Measurements from ENCODE around the gene TEK.

Gene TEK

GRCh38 chr9:27248702-27249101 lies 139.7 kb downstream of the TEK start:
- FAIRE-seq: no peak

DNA sequence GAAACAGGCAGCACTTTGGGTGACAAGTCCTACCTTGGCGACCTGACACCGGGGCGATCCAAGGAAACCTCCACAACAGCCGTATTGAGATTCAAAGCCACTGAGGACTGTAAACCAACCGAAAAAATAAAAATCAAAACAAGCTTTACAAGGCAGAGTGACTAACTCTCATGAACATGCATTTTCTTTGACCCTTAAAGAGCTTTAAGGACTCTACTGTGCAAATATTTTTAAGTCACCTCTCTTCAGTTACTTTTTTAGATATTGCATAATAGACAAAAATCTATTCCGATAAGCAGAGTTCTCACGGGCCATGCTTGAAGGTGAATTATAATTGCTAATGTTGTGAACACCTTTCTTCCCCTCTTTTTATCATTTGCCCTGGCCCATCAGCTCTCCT lies 149.6 kb downstream of the TEK start:
- FAIRE-seq: no peak

GRCh38 chr9:27260789-27261516 lies 151.9 kb downstream of the TEK start:
- no peak for FAIRE-seq

DNA sequence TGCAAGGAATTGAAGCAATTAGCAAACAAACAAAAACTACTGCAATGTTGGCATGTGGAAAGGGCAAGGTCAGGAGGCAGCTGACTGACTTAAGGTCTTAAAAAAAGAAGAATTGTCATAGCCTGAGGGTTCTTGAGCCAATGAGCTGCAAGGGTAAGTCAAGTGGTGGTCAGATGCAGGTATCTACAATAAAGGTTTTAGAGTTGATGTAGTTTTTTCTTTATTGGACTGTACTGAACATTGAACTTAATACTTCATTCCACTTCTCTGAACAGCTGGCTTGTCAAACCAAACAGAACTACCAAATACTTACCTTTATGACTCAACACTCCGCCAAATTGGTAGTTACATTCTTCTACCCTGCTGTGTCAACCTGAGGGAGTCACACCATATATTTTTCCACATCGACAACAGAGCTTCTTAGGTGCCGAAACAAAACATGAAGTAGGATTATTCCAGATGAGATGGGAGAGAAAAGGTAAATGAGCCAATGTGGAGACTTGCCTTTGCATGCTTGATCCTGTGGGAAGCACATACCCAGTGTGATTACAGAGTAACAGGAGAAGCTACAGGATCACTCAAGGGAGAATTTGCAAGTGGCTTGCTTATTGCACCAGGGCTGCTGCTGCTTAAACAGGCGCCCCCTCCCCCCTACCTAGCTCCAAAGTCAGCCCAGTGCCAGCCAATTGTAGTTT lies 152.6 kb downstream of the TEK start:
- no peak for FAIRE-seq

GRCh38 chr9:27272103-27272502 lies 163.1 kb downstream of the TEK start:
- no peak for FAIRE-seq

- FAIRE-seq: no peak
Observed at GRCh38 chr9:27273186-27273585, 164.2 kb downstream of the TEK start.

DNA sequence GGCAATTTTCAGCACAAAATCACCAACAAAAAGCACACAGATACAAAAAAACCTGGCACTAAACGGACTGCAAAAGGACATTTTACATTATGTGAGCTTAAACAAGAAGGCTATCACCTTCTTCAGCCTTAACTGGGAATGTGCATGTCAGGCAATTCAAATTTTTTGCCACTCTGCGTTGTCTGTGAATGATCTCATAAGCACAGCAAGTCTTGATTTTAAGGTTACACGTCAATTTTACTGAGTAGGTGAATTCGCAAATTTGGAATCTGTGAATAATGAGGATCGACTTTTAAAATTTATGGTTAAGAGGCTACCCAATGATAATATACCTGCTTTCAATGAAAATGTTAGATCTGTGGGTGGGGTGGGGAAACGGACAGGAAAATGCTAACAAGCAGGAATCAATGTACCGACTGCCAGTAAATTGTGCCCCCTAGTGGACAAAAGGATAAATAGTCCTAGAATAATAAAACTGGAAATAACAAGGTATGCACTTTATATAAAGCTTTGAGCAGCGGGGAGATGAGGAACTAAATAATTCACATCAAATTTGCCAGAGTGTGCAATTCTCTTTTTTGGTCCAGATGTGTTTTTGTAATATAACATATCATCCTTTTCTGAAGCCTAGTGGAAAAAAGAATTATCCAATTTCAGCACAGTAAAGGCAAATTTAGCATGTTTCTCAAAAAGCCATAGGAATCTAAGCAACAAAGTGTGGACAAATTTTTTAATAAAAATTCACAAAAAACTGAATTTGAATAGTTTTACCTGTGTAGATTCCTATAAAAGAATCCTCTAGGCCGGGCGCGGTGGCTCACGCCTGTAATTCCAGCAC lies 167.4 kb downstream of the TEK start:
- peak; percentile 100 for FAIRE-seq

DNA sequence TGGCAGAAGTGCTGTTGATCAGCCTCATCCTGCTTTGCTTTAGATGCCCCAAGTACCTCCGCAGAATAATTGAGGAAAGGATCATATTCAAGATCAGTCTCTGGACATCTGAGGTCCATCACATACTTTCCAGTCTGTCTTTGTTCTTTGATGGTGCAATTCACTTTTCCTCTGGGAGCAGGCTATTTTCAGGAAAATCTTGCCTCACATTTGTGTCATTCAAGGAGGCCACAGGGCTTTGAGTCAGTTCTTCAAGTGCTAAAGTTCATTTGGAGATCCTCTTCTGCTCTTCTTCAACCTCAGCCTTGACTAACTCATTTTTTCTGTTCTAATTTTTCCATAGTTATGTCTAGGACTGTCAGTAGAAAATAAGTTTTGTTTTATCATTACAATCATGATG lies 169.3 kb downstream of the TEK start:
- no peak for FAIRE-seq

DNA sequence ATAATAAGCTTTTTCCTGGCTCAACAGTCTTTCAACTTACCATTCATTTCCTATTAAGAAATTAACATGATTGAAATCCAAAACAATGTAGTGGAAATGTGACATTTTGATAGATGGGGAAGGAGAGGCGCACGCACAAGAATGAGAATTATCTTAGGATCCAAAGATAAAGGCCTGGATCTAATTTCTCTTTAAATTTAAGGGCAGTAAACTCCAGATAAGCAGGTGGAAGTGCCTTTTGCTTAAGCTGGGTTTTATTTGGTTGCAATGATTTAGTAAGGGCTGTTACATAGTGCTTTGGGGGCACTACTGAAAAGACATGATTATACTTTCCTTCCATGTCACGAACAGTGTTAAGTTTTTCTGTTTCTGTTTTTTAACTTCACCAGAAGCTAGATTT lies 170.6 kb downstream of the TEK start:
- no peak for FAIRE-seq

All from islet of Langerhans (tissue), 1 donor.